ENCODE results near the gene FN3K. TPM values are rescaled to one million over a fixed set of nuclear protein-coding genes. Genes with fewer than 3 reads are reported as not detected.

Gene FN3K
- total and polyA plus RNA-seq, 2 of the 13 experiments (the other 11 are each of a cell fraction or from before 2014, with no cell fraction given) = 3.5 to 12.2 TPM

DNA sequence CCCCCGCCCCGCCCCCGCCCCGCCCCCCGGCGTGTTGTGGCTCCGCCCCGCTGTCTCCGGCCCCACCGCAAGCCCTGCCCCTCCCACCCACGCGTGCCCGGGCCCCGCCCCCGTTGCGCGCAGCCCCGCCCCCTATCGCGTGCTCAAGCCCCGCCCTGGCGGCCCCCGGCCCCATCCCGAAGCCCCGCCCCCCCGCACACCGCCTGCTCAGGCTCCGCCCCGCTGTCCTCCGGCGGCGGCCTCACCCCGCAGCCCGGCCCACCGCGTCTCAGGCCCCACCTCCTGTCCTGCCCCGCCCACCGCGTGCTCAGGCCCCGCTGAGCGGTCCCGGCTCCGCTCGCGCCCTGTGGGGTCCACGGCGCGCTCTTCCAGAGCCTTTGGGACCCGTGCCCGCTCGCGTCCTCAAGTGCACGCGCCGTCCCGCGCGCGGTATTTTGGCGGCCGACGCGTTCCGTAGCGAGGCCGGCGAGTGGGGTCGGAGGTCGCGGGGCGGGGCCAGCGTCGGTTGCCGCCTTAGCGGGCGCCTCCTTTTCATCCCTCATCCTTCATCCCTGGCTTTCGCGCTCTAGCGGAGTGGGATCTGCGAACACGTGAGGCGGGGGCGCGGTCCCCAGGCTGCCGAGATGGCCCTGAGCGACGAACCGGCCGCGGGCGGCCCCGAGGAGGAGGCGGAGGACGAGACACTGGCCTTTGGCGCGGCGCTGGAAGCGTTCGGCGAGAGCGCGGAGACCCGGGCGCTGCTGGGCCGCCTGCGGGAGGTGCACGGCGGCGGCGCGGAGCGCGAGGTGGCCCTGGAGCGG lies 16.4 kb downstream of the FN3K start, which contains the start of gene TBCD (continued):
- peak; percentile 98 for TF ChIP-seq ZNF747 (CRISPR knock-in tag; IDR thresholded peaks at IDR 0.05; ENCODE audit: borderline replicate concordance)
- TF ChIP-seq MED8 (CRISPR knock-in tag; IDR thresholded peaks at IDR 0.05; ENCODE audit: insufficient replicate concordance) = no peak
- TF ChIP-seq ZNF234 (CRISPR knock-in tag; conservative IDR thresholded peaks at IDR 0.05) = peak; percentile 91; the same call in 1 of the 2 replicates
- peak; percentile 51; the same call in 1 of the 2 replicates for TF ChIP-seq BCL6 (CRISPR knock-in tag; IDR thresholded peaks at IDR 0.05)
- TF ChIP-seq ZFP36L1 (CRISPR knock-in tag; IDR thresholded peaks at IDR 0.05) = peak; percentile 67; the same call in 1 of the 2 replicates
- TF ChIP-seq ZNF224 (CRISPR knock-in tag; IDR thresholded peaks at IDR 0.05) = no peak
- TF ChIP-seq PREB (CRISPR knock-in tag; IDR thresholded peaks at IDR 0.05) = no peak
- no peak for TF ChIP-seq REXO4 (CRISPR knock-in tag; IDR thresholded peaks at IDR 0.05; ENCODE audit: borderline replicate concordance)
- TF ChIP-seq SNAI1 (CRISPR knock-in tag; IDR thresholded peaks at IDR 0.05; ENCODE audit: borderline replicate concordance) = no peak
- peak; percentile 79 for TF ChIP-seq RXRB (CRISPR knock-in tag; IDR thresholded peaks at IDR 0.05; ENCODE audit: borderline replicate concordance)
- peak; percentile 64 for TF ChIP-seq PTBP1 (IDR thresholded peaks at IDR 0.05; ENCODE audit: low read depth, low read length, poor library complexity, severe bottlenecking)
- 0 out of 2 replicates have a peak, but pooled peaks have one; percentile 50 for TF ChIP-seq ZNF766 (CRISPR knock-in tag; IDR thresholded peaks at IDR 0.05; ENCODE audit: borderline replicate concordance)
- TF ChIP-seq NCOA1 (CRISPR knock-in tag; IDR thresholded peaks at IDR 0.05) = no peak
- TF ChIP-seq ZSCAN30 (CRISPR knock-in tag; IDR thresholded peaks at IDR 0.05) = no peak
- TF ChIP-seq CREB1 (IDR thresholded peaks at IDR 0.05) = peak; percentile 74
- TF ChIP-seq CREB1 (CRISPR knock-in tag; IDR thresholded peaks at IDR 0.05) = no peak
- TF ChIP-seq USF2 (IDR thresholded peaks at IDR 0.05; ENCODE audit: low read depth, low read length) = no peak
- no peak; the same call in 1 of the 2 replicates for TF ChIP-seq USF2 (CRISPR knock-in tag; IDR thresholded peaks at IDR 0.05; ENCODE audit: borderline replicate concordance)
- no peak for TF ChIP-seq EHMT2 (IDR thresholded peaks at IDR 0.05; ENCODE audit: borderline replicate concordance, low read depth, low read length)
- no peak for TF ChIP-seq DBP (CRISPR knock-in tag; IDR thresholded peaks at IDR 0.05; ENCODE audit: not compliant biosample characterization)
- TF ChIP-seq JDP2 (CRISPR knock-in tag; IDR thresholded peaks at IDR 0.05; ENCODE audit: borderline replicate concordance) = no peak; the same call in 1 of the 2 replicates
- peak; percentile 34; the same call in 1 of the 2 replicates for TF ChIP-seq NR2F6 (IDR thresholded peaks at IDR 0.05)
- TF ChIP-seq NR2F6 (CRISPR knock-in tag; IDR thresholded peaks at IDR 0.05) = peak; percentile 88
- TF ChIP-seq, protein P1, sequence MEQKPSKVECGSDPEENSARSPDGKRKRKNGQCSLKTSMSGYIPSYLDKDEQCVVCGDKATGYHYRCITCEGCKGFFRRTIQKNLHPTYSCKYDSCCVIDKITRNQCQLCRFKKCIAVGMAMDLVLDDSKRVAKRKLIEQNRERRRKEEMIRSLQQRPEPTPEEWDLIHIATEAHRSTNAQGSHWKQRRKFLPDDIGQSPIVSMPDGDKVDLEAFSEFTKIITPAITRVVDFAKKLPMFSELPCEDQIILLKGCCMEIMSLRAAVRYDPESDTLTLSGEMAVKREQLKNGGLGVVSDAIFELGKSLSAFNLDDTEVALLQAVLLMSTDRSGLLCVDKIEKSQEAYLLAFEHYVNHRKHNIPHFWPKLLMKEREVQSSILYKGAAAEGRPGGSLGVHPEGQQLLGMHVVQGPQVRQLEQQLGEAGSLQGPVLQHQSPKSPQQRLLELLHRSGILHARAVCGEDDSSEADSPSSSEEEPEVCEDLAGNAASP (CRISPR knock-in tag; IDR thresholded peaks at IDR 0.05; ENCODE audit: borderline replicate concordance) = peak; percentile 86
- no peak for TF ChIP-seq ELF4 (CRISPR knock-in tag; IDR thresholded peaks at IDR 0.05; ENCODE audit: borderline replicate concordance)
- peak; percentile 91 for TF ChIP-seq RXRA (CRISPR knock-in tag; IDR thresholded peaks at IDR 0.05)
